Esophagus (tissue), 2 donors: ENCODE data around the gene IL17RE. TPM values are rescaled to one million over a fixed set of nuclear protein-coding genes. Genes with fewer than 3 reads are reported as not detected.

ENCODE experiments used
- H3K27ac ChIP-seq, 2 donors: one replicate each; pipeline ENCODE4 v1.5.1; 2013; ENCODE audit warnings: low read depth in 2 of 2, mild to moderate bottlenecking in 2 of 2, inconsistent platforms in 1 of 2, low read length in 1 of 2, moderate library complexity in 1 of 2
- H3K27me3 ChIP-seq, 2 donors: one replicate each; pipeline ENCODE4 v1.6.1; 2013; ENCODE audit warnings: low read length in 2 of 2, control low read depth in 1 of 2, mild to moderate bottlenecking in 1 of 2; ENCODE audit not compliant: insufficient read depth in 2 of 2, control insufficient read depth in 1 of 2
- H3K36me3 ChIP-seq, 2 donors: one replicate each; pipeline ENCODE4 v1.6.1; 2013; ENCODE audit warnings: low read length in 1 of 2; ENCODE audit not compliant: control insufficient read depth in 2 of 2, insufficient read depth in 2 of 2
- H3K4me1 ChIP-seq, 2 donors: one replicate each; pipeline ENCODE4 v1.6.1; 2013; ENCODE audit warnings: low read length in 1 of 2; ENCODE audit not compliant: control insufficient read depth in 2 of 2, insufficient read depth in 2 of 2
- H3K4me3 ChIP-seq, 2 donors: one replicate each; pipeline ENCODE4 v1.5.1; 2013; ENCODE audit warnings: low read length in 2 of 2, mild to moderate bottlenecking in 2 of 2, low read depth in 1 of 2, moderate library complexity in 1 of 2
- H3K9me3 ChIP-seq, 2 donors: one replicate each; pipeline ENCODE4 v1.6.1; 2013; ENCODE audit warnings: mild to moderate bottlenecking in 2 of 2, low read depth in 1 of 2, low read length in 1 of 2, moderate library complexity in 1 of 2; ENCODE audit not compliant: control insufficient read depth in 2 of 2, insufficient read depth in 1 of 2
- WGBS, 2 donors: extraction: QIAGEN DNeasy Blood & Tissue Kit; methylation state at CpG; one replicate each; pipeline ENCODE4 v1.1.7; 2013; 5-methylcytosine and 5-hydroxymethylcytosine counted together
- polyA plus RNA-seq, 2 donors: library from polyadenylated mRNA; stranded (reverse); fragments of 200-250 nt; gene quantifications; one replicate each; pipeline ENCODE4 v1.2.3, GENCODE V29; 2013
- donor health status: healthy with polysubstance abuse.
- donor health status: Bipolar disorder and iron deficiency.

Gene IL17RE
- polyA plus RNA-seq, 2 donors: 9.2 to 24.9 TPM

GRCh38 chr3:9965200-9965875, 62.7 kb downstream of the IL17RE start:
- H3K36me3 ChIP-seq: peaks cover 4 to 6% of the 10 kb centered on the region in 2 donors
- 90% methylated on average over 6 of the region's 6 CpGs for WGBS, 2 donors

More at GRCh38 chr3:9965200-9965875, 62.7 kb downstream of the IL17RE start:
- H3K27ac ChIP-seq: no peak overlapping the region
- H3K4me1 ChIP-seq: no peaks in the 10 kb centered on the region
- H3K4me3 ChIP-seq: no peak overlapping the region
- H3K9me3 ChIP-seq: no peaks in the 10 kb centered on the region
- H3K27me3 ChIP-seq: no peaks in the 10 kb centered on the region

Other genes starting within 250 kb of the IL17RE start
- under 1 TPM in 1 of 2 donors, not detected in 1; 0.05 TPM for gene CPNE9, start 199.0 kb upstream of the IL17RE start, polyA plus RNA-seq
- gene BRPF1, start 171.1 kb upstream of the IL17RE start, polyA plus RNA-seq: 1 to 10 TPM; 6.1 to 8.9 TPM
- gene OGG1, start 152.9 kb upstream of the IL17RE start, polyA plus RNA-seq: 1 to 10 TPM; 7.7 to 9.0 TPM
- 1 to 10 TPM; 6.5 to 8.1 TPM for gene CAMK1, start 132.9 kb upstream of the IL17RE start, polyA plus RNA-seq
- 10 to 100 TPM; 22.9 to 29.9 TPM for gene TADA3, start 110.4 kb upstream of the IL17RE start, polyA plus RNA-seq
- gene ARPC4, start 109.8 kb upstream of the IL17RE start, polyA plus RNA-seq: 100 to 1,000 TPM in 1 of 2 donors, 10 to 100 TPM in 1; 52.8 to 114 TPM
- 10 to 100 TPM; 14.5 to 31.2 TPM for gene TTLL3, start 92.6 kb upstream of the IL17RE start, polyA plus RNA-seq
- 10 to 100 TPM; 30.7 to 31.6 TPM for gene RPUSD3, start 58.8 kb upstream of the IL17RE start, polyA plus RNA-seq
- gene CIDEC, start 22.6 kb upstream of the IL17RE start, polyA plus RNA-seq: under 1 TPM; 0.18 to 0.53 TPM
- 10 to 100 TPM; 20.6 to 25.8 TPM for gene JAGN1, start 12.2 kb upstream of the IL17RE start, polyA plus RNA-seq
- 10 to 100 TPM; 37.0 to 52.7 TPM for gene IL17RC, start 14.2 kb downstream of the IL17RE start, polyA plus RNA-seq
- 10 to 100 TPM; 12.1 to 24.2 TPM for gene CRELD1, start 31.0 kb downstream of the IL17RE start, polyA plus RNA-seq
- gene PRRT3, start 49.6 kb downstream of the IL17RE start, polyA plus RNA-seq: 1 to 10 TPM; 1.0 to 2.0 TPM
- gene EMC3, start 84.0 kb downstream of the IL17RE start, polyA plus RNA-seq: 100 to 1,000 TPM in 1 of 2 donors, 10 to 100 TPM in 1; 44.7 to 100 TPM
- 1 to 10 TPM; 5.1 to 6.5 TPM for gene FANCD2, start 123.6 kb downstream of the IL17RE start, polyA plus RNA-seq
- gene FANCD2OS, start 205.4 kb downstream of the IL17RE start, polyA plus RNA-seq: under 1 TPM in 1 of 2 donors, not detected in 1; 0.22 TPM
- 100 to 1,000 TPM in 1 of 2 donors, 10 to 100 TPM in 1; 79.2 to 148 TPM for gene BRK1, start 212.8 kb downstream of the IL17RE start, polyA plus RNA-seq
- gene VHL, start 238.9 kb downstream of the IL17RE start, polyA plus RNA-seq: 10 to 100 TPM; 16.3 to 29.0 TPM